Keratinocyte (primary cell): ENCODE measurements around the gene MS4A15. TPM values are rescaled to one million over a fixed set of nuclear protein-coding genes. Genes with fewer than 3 reads are reported as not detected.
A peak's percentile ranks its signal among the peaks of the same experiment; 100 is the strongest.

Source experiments
- DNase-seq: peaks from one replicate; pipeline ENCODE4 v3.0.0-alpha.2; 2011; ENCODE audit warnings: low read depth, missing footprints, low spot score
- FAIRE-seq: peaks from 2 replicates; lab custom pipeline; 2011; peaks lifted over from hg19 to GRCh38; lab: Jason Lieb, UNC
- H2AFZ ChIP-seq: 2 replicates; pipeline ENCODE4 v1.6.0; 2012; ENCODE audit warnings: low read length, control low read depth, inconsistent platforms; ENCODE audit not compliant: control insufficient read depth
- H3K27ac ChIP-seq: 2 replicates; pipeline ENCODE4 v1.5.1; 2011; ENCODE audit warnings: low read length; ENCODE audit not compliant: control insufficient read depth, insufficient read depth
- H3K27me3 ChIP-seq: 3 replicates; pipeline ENCODE4 v1.6.0; 2011; ENCODE audit warnings: low read length; ENCODE audit not compliant: control insufficient read depth, insufficient read depth; ENCODE audit errors: extremely low read depth
- H3K36me3 ChIP-seq, 2 experiments: 2 replicates in 1 of 2; 3 replicates in 1 of 2; pipeline ENCODE4 v1.5.1; 2011; ENCODE audit warnings: low read length in 2 of 2, mild to moderate bottlenecking in 1 of 2; ENCODE audit not compliant: control insufficient read depth in 2 of 2, insufficient read depth in 2 of 2; ENCODE audit errors: extremely low read depth in 1 of 2
- H3K4me1 ChIP-seq: 3 replicates; pipeline ENCODE4 v1.5.1; 2011; ENCODE audit warnings: low read length; ENCODE audit not compliant: control insufficient read depth, insufficient read depth; ENCODE audit errors: extremely low read depth
- H3K4me2 ChIP-seq: 3 replicates; pipeline ENCODE4 v1.6.0; 2011; ENCODE audit warnings: low read depth, low read length; ENCODE audit not compliant: control insufficient read depth, insufficient read depth; ENCODE audit errors: extremely low read depth
- H3K4me3 ChIP-seq, 3 experiments: fragments of 200-600 bp in 1 of 3; sonication (generic) in 1 of 3; 2 replicates in 2 of 3; 3 replicates in 1 of 3; pipeline ENCODE4 v1.5.1; 2011 to 2016; ENCODE audit warnings: low read length in 3 of 3, mild to moderate bottlenecking in 3 of 3, control low read depth in 2 of 3, inconsistent platforms in 1 of 3, low read depth in 1 of 3, mixed read lengths in 1 of 3, mixed run types in 1 of 3, moderate library complexity in 1 of 3; ENCODE audit not compliant: control insufficient read depth in 2 of 3, insufficient read depth in 2 of 3; ENCODE audit errors: extremely low read depth in 1 of 3
- H3K79me2 ChIP-seq: 2 replicates; pipeline ENCODE4 v1.6.0; 2012; ENCODE audit warnings: low read length; ENCODE audit not compliant: control insufficient read depth, insufficient read depth
- H3K9ac ChIP-seq: 3 replicates; pipeline ENCODE4 v1.6.0; 2011; ENCODE audit warnings: low read length; ENCODE audit not compliant: control insufficient read depth, insufficient read depth; ENCODE audit errors: extremely low read depth
- H3K9me1 ChIP-seq: 3 replicates; pipeline ENCODE4 v1.6.0; 2011; ENCODE audit warnings: low read length; ENCODE audit not compliant: control insufficient read depth, insufficient read depth; ENCODE audit errors: extremely low read depth
- H3K9me3 ChIP-seq: 2 replicates; pipeline ENCODE4 v1.5.1; 2012; ENCODE audit warnings: low read depth, low read length; ENCODE audit not compliant: control insufficient read depth
- H4K20me1 ChIP-seq: 3 replicates; pipeline ENCODE4 v1.6.0; 2011; ENCODE audit warnings: low read length; ENCODE audit not compliant: control insufficient read depth, insufficient read depth; ENCODE audit errors: extremely low read depth
- CTCF ChIP-seq, 3 experiments: IDR thresholded peaks in 1 of 3; conservative IDR thresholded peaks in 1 of 3; optimal IDR thresholded peaks in 1 of 3; 2 replicates in 2 of 3; 3 replicates in 1 of 3; pipeline versions ENCODE3 to v1.5.1; 2011; ENCODE audit warnings: low read length in 3 of 3, mild to moderate bottlenecking in 3 of 3, moderate library complexity in 2 of 3, control low read depth in 1 of 3, inconsistent platforms in 1 of 3; ENCODE audit not compliant: insufficient read depth in 2 of 3; ENCODE audit errors: extremely low read depth in 1 of 3
- EZH2 ChIP-seq: IDR thresholded peaks from one replicate; pipeline ENCODE4 v1.6.1; 2012; ENCODE audit warnings: inconsistent platforms, mild to moderate bottlenecking, low read length, moderate library complexity
- dilution Hi-C: fragments of 300-500 bp; cut with MboI; formaldehyde crosslinking; loops from one replicate; pipeline ENCODE4 v1.7.0; 2020; ENCODE audit warnings: low sequenced_read_pairs; ENCODE audit not compliant: extremely low pct_ligation_motif_present
- polyA plus RNA-seq, 5 experiments: library from polyadenylated mRNA; depleted of rRNA in 3 of 5; stranded (reverse) in 3 of 5; stranded (forward) in 1 of 5; unstranded in 1 of 5; fragments of >200 nt; gene quantifications; 1 replicate in 1 of 5; 2 replicates in 3 of 5; 3 replicates in 1 of 5; pipeline versions ENCODE4 v1.2.1 to v1.2.3, GENCODE V29; 2011 to 2012; ENCODE audit warnings: missing spikeins in 2 of 5, low read depth in 1 of 5, low replicate concordance in 1 of 5

The MS4A15 gene
- polyA plus RNA-seq, 1 donor (not counting 4 experiments of a cell fraction or from before 2014, with no cell fraction given): 0.03 TPM

- no peak overlapping the region for H2AFZ ChIP-seq
- no peaks in the 10 kb centered on the region for H3K9me3 ChIP-seq
- H3K79me2 ChIP-seq: no peaks in the 10 kb centered on the region
- no peaks in the 10 kb centered on the region for H3K4me1 ChIP-seq
- no peaks in the 10 kb centered on the region for H3K9me1 ChIP-seq
- H3K36me3 ChIP-seq: no peaks in the 10 kb centered on the region
- dilution Hi-C loops: no loop called here
- no peaks in the 10 kb centered on the region for H4K20me1 ChIP-seq
- H3K4me2 ChIP-seq: no peak overlapping the region
- FAIRE-seq (no peak), DNase-seq (no peak)
- H3K27ac ChIP-seq: no peak overlapping the region
- H3K27me3 ChIP-seq: no peaks in the 10 kb centered on the region
- TF ChIP-seq EZH2 (no peak), CTCF (optimal IDR thresholded peaks at IDR 0.05 in 1 of 3, IDR thresholded peaks at IDR 0.05 in 1 of 3, conservative IDR thresholded peaks at IDR 0.05 in 1 of 3; ENCODE audit: extremely low read depth in 1 of 3, insufficient read depth in 2 of 3, low read length in 3 of 3) (peak in 2 of 3 experiments; percentile 14 to 53)
- H3K4me3 ChIP-seq: no peak overlapping the region
- H3K9ac ChIP-seq: no peak overlapping the region
These were observed 6.4 kb downstream of the MS4A15 start for GRCh38 chr11:60762851-60763691.

- Histone ChIP-seq H3K79me2 (no peaks in the 10 kb centered on the region), H3K27ac (no peak overlapping the region), H3K9ac (no peak overlapping the region), H3K27me3 (no peaks in the 10 kb centered on the region), H2AFZ (no peak overlapping the region), H3K4me1 (no peaks in the 10 kb centered on the region), H3K36me3 (no peaks in the 10 kb centered on the region), H3K4me2 (no peak overlapping the region), H3K9me1 (no peaks in the 10 kb centered on the region), H3K9me3 (no peaks in the 10 kb centered on the region), H3K4me3 (no peak overlapping the region), H4K20me1 (no peaks in the 10 kb centered on the region)
- FAIRE-seq: no peak
- TF ChIP-seq EZH2 (no peak), CTCF (optimal IDR thresholded peaks at IDR 0.05 in 1 of 3, IDR thresholded peaks at IDR 0.05 in 1 of 3, conservative IDR thresholded peaks at IDR 0.05 in 1 of 3; ENCODE audit: extremely low read depth in 1 of 3, insufficient read depth in 2 of 3, low read length in 3 of 3) (no peak)
- no peak for DNase-seq
- dilution Hi-C loops: no loop called here
These were observed 7.2 kb downstream of the MS4A15 start for GRCh38 chr11:60763692-60764369.
